HG02623 (cell line): ENCODE results near the gene HAUS5.
"Not testable (repeated sequence)": the region's sequence is repeated elsewhere in the genome, so short reads cannot be mapped to it uniquely, and the experiment has no call there.

Experiments used
- ATAC-seq: cut with Tn5 transposase; IDR thresholded peaks from one replicate; pipeline ENCODE4 v1.9.1; 2021; ENCODE audit warnings: moderate library complexity; ENCODE audit not compliant: unreplicated experiment

The HAUS5 gene

GRCh38 chr19:35607170-35607569, 5.4 kb upstream of the HAUS5 start:
- not testable (repeated sequence) for ATAC-seq

GRCh38 chr19:35607661-35608060, 4.9 kb upstream of the HAUS5 start:
- no peak for ATAC-seq

- no peak for ATAC-seq
Observed at GRCh38 chr19:35608251-35608650, 4.3 kb upstream of the HAUS5 start.

DNA sequence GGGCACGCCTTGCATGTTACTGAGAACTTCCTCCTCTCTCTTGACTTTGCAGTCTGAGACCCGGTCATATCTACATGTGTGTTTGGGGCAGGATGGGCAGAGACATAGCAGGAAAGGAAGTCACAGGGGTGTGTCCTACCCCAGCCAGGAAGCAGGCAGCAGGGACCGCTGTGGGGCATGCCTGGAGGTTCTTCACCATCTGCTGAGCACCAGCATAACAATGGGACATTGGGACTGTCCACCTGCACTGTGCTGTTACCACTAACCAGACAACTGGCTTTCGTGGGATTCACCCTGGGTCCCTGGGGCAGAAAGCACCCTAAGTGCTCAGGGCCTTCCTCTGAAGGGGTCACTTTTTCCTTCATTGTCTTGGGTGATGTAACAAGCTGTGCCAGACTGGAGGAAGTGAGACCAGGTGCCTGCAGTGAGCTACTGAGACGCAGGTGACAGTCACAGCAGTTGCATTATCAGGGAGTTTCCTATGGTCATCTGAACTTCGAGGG, 2.6 kb upstream of the HAUS5 start:
- no peak for ATAC-seq

- no peak for ATAC-seq
Observed at GRCh38 chr19:35612224-35612558, 344 bp upstream of the HAUS5 start.

GRCh38 chr19:35613574-35613973, 1.0 kb downstream of the HAUS5 start:
- no peak for ATAC-seq

- ATAC-seq, result no peak
Observed at GRCh38 chr19:35615036-35615435, 2.5 kb downstream of the HAUS5 start.

DNA sequence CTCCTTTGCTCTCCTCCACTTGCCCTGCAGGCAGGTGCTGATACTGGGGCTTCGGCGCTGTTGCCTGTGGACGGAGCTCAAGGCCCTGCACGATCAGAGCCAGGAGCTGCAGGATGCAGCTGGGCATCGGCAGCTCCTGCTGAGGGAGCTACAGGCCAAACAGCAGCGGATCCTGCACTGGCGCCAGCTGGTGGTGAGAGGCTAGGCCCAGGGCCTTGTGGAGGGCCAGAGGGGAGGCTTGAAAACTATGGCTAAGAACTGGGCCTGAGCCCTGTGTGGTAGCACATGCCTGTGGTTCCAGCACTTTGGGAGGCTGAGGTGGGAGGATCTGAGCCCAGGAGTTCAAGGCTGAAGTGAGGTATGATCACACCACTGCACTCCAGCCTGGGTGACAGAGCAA, 6.3 kb downstream of the HAUS5 start:
- no peak for ATAC-seq

GRCh38 chr19:35619290-35619923, 6.9 kb downstream of the HAUS5 start:
- ATAC-seq, result no peak

DNA sequence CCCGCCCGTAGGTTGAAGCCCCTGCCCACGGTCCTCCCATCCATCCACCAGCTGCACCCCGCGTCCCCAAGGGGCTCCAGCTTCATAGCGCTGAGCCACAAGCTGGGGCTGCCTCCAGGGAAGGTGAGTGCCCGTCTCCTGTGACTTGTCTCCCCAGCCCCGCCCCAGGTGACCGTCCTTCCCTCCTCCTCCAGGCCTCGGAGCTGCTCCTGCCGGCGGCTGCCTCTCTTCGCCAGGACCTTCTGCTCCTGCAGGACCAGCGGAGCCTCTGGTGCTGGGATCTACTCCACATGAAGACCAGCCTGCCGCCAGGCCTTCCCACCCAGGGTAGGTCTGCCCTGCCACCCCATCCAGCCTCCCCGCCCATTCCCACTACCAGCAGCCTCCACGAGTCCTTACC, 7.5 kb downstream of the HAUS5 start:
- no peak for ATAC-seq

DNA sequence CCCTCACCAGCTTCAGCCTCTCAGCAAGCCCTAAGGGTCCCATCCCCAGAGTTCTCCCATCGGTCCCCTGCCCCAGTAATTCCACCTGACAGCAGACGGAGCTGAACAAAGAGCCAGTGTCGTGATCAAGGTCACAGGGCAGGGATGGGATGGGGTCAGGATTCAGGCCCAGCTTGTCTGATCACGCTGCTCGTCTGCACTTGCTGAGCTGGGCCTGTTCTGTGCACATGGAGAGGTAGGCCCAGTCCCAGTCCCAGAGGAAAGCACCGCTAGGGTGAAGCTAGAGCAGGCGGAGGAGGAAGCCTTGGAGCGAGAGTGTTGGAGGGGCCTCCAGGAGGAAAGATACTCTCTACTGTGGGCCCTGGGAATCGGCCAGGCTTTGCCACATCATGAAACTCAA, 9.2 kb downstream of the HAUS5 start:
- ATAC-seq, result no peak

- ATAC-seq, result no peak
Observed at GRCh38 chr19:35622750-35623149, 10.2 kb downstream of the HAUS5 start.

DNA sequence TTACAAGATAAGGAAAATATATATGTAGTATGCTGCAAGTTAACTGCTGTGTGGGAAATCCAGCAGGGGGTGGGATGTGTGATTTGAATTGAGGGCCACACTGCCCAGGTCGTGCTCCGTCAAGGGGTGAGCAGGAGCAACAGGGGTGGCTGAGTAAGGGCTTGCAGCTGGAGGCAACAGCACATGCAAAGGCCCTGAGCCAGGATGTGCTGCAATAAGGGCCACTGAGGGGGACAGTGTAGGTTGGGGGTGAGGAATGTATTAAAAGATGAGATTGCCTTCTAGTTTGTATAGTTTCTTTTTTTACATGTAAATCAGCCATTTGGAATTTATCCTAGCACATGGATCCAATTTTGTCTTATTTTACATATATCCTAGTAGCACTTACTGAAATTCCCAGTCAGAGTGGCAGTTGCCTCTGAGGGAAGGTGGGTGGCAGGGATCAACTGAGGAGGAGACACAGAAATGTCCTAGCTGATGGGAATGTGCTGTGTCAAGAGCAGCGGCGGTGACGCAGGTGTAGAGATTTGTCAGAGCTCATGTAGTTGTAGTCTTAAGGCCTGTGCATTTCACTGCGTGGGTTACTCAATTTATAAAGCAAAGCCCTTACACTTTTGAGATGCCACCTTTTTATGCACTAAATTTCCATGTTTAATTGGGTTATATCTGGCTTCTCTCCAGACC, 10.9 kb downstream of the HAUS5 start:
- ATAC-seq, result no peak

- ATAC-seq, result no peak
Observed at GRCh38 chr19:35628264-35628564, 15.7 kb downstream of the HAUS5 start.

GRCh38 chr19:35628565-35629331, 16.2 kb downstream of the HAUS5 start, which contains the start of gene RBM42:
TSS of gene RBM42 (plus strand) at chr19:35629036. CDS start at chr19:35629154, 118 bp downstream.
- ATAC-seq, result peak; percentile 93

DNA sequence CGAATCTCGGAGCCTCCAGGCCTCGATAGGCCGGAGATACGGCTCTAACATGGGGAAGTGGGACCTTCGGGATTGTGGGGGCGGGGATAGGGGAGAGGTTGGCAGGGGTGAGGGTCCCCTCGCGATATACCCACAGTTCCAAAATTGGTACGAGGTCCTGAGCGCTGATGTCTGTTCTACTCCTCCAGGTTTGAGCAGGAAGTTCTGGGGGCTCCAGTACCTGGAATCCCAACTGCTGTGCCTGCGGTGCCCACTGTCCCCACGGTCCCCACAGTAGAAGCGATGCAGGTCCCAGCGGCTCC, 16.7 kb downstream of the HAUS5 start:
- no peak for ATAC-seq

DNA sequence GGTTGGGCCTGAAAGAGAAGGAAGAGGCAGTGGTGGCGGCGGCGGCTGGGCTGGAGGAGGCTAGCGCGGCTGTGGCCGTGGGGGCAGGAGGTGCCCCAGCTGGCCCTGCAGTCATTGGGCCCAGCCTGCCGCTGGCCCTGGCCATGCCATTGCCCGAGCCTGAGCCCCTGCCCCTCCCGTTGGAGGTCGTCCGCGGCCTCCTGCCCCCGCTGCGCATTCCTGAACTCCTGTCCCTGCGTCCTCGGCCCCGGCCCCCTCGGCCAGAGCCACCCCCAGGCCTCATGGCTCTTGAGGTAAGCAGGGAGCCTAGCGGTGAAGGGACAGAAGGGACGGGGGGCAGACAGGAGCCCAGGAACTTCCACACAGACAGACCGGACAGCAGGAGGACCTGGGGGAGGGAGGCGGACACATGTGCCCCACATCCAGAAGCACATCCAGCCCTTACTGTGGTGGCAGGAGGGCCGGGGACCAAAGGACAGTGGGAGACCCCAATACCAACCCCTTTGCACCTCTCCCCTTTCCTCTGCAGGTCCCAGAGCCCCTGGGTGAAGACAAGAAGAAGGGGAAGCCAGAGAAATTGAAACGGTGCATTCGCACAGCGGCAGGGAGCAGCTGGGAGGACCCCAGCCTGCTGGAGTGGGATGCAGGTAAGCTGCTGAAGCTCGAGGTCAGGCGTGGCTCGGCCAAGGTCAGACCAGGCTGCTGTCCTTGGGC, 21.3 kb downstream of the HAUS5 start:
- ATAC-seq, result no peak

GRCh38 chr19:35636651-35637050, 24.1 kb downstream of the HAUS5 start:
- ATAC-seq, result no peak

DNA sequence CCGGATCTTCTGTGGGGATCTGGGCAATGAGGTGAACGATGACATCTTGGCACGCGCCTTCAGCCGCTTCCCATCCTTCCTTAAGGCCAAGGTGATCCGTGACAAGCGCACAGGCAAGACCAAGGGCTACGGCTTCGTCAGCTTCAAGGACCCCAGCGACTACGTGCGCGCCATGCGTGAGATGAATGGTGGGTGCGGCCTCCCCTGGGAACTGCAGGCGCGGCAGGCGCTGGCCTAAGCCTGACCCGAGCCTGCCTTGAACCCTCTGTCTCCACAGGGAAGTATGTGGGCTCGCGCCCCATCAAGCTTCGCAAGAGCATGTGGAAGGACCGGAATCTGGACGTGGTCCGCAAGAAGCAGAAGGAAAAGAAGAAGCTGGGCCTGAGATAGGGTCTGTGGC, 24.6 kb downstream of the HAUS5 start:
- ATAC-seq, result no peak

- ATAC-seq, result no peak
Observed at GRCh38 chr19:35639321-35639639, 26.7 kb downstream of the HAUS5 start.

- no peak for ATAC-seq
Observed at GRCh38 chr19:35639863-35640262, 27.3 kb downstream of the HAUS5 start.
